Pancreas (tissue), 10 donors: ENCODE results near the gene KLHL35. TPM values are rescaled to one million over a fixed set of nuclear protein-coding genes. Genes with fewer than 3 reads are reported as not detected.
"Not testable (repeated sequence)": the region's sequence is repeated elsewhere in the genome, so short reads cannot be mapped to it uniquely, and the experiment has no call there.

Source experiments
- ATAC-seq, 4 donors: fragments of 200-7000 bp; cut with Tn5 transposase; one replicate each; pipeline versions ENCODE4 v1.8.0 to v1.9.1; 2020; ENCODE audit warnings: mild to moderate bottlenecking in 4 of 4, moderate library complexity in 4 of 4
- DNase-seq, 6 donors: peaks; one replicate each; pipeline ENCODE4 v3.0.0-alpha.2; 2020
- FAIRE-seq: peaks from 2 replicates; lab custom pipeline; 2012; peaks lifted over from hg19 to GRCh38; lab: Jason Lieb, UNC
- H3K27ac ChIP-seq, 4 donors: fragments of 200-600 bp; sonication (generic); 1 replicate in 3 of 4; 2 replicates in 1 of 4; pipeline versions ENCODE4 v1.5.0 to v1.8.0; 2020
- H3K27me3 ChIP-seq, 4 donors: fragments of 200-600 bp; one replicate each; pipeline ENCODE4 v1.8.0; 2021
- H3K36me3 ChIP-seq, 3 donors: fragments of 200-600 bp; sonication (generic) in 1 of 3; one replicate each; pipeline versions ENCODE4 v1.5.0 to v1.8.0; 2020 to 2021
- H3K4me1 ChIP-seq, 3 donors: fragments of 200-600 bp; one replicate each; pipeline ENCODE4 v1.8.0; 2021
- H3K4me3 ChIP-seq, 4 donors: fragments of 200-600 bp; sonication (generic) in 2 of 4; one replicate each; pipeline versions ENCODE4 v1.5.0 to v1.8.0; 2020 to 2021
- H3K9me3 ChIP-seq, 4 donors: fragments of 200-600 bp; one replicate each; pipeline ENCODE4 v1.8.0; 2021
- CTCF ChIP-seq, 4 donors: fragments of 200-600 bp; sonication (generic) in 3 of 4; IDR thresholded peaks; one replicate each; pipeline versions ENCODE4 v1.5.0 to v1.8.0; 2021; ENCODE audit warnings: antibody characterized with exemption in 4 of 4
- WGBS, 2 donors: extraction: QIAGEN DNeasy Blood & Tissue Kit; methylation state at CpG; one replicate each; pipeline ENCODE4 v1.1.7; 2013; 5-methylcytosine and 5-hydroxymethylcytosine counted together
- intact Hi-C, 3 donors: fragments of 100-400 bp; cut with DNase I; formaldehyde crosslinking; loops; one replicate each; pipeline versions ENCODE4 v1.11.1 to v1.14.2; 2022
- polyA plus RNA-seq, 2 donors: library from polyadenylated mRNA; stranded (reverse); fragments of 200-250 nt; gene quantifications; one replicate each; pipeline ENCODE4 v1.2.3, GENCODE V29; 2013
- total RNA-seq, 6 donors: library from RNA; stranded (reverse); fragmentation: NEBNext Ultra II Directional in 4 of 6; extraction: Animal tissue kit (Norgen Biotek cat#: 25700) in 4 of 6; gene quantifications; one replicate each; pipeline versions ENCODE4 v1.2.1 to v1.2.4, GENCODE V29; 2021 to 2023
- donor health status: healthy with polysubstance abuse.
- donor health status: DM: no; HTN: no; CAD: no; lungs with moderate emphysema.
- donor health status: DM: no; HTN: no; CAD: no.
- donor health status: control.
- donor health status: control.
- donor health status: Bipolar disorder and iron deficiency.
- donor health status: DM: yes; HTN: yes; CAD: no.
- donor health status: DM: no; HTN: no; CAD: no.
- donor health status: DM: no; HTN: no; CAD: no.
- donor health status: DM: yes; HTN: yes; CAD: no.

Gene KLHL35
- total and polyA plus RNA-seq, 8 donors: 0.97 to 3.1 (median 1.8) TPM

DNA sequence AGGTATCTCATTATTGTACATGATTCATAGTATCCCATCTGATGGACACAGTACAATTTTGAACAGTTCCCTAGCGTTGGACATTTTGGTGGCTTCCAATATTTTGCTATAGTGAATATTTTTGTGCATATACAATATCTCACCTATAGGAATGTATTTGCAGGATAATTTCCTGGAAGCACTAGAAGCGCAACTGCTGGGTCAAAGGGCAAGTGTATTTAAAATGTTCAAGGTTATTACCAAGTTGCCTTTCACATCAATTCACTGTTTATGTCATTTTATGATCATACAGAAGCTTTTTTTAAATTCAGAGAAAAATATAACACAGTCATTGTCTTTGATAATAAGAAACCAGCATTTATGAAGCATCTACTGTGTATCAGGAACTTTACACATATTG is 52.8 kb downstream of the KLHL35 start:
- Histone ChIP-seq H3K9me3 (no peaks in the 10 kb centered on the region), H3K27me3 (no peaks in the 10 kb centered on the region), H3K27ac (peak overlapping the region in 2 of 4 donors; percentile 9 to 12), H3K4me3 (no peak overlapping the region), H3K36me3 (no peaks in the 10 kb centered on the region), H3K4me1 (no peaks in the 10 kb centered on the region)
- intact Hi-C loops: loop anchor here in 2 of 3 donors (5.0 to 10.0 kb wide), 3 partner anchors 53 to 98 kb away; no protein-coding TSS in a partner anchor
- 79 to 85% methylated on average over 2 of the region's 2 CpGs for WGBS, 2 donors
- ATAC-seq (no peak), FAIRE-seq (no peak), DNase-seq (no peak)
- TF ChIP-seq CTCF (IDR thresholded peaks at IDR 0.05): no peak

DNA sequence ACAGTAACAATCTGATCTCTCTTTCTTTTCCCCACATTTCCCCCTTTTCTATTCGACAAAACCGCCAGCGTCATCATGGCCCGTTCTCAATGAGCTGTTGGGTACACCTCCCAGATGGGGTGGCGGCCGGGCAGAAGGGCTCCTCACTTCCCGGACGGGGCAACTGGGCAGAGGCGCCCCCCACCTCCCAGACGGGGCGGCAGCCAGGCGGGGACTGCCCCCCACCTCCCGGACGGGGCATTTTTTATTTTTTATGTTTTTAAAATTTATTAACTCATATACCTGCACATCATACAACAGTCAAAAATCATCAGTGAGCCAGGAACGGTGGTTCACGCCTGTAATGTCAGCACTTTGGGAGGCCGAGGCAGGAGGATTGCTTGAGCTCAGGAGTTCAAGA is 54.2 kb downstream of the KLHL35 start:
- ATAC-seq, H3K27me3 ChIP-seq, H3K4me3 ChIP-seq, intact Hi-C loops, H3K27ac ChIP-seq, H3K36me3 ChIP-seq, FAIRE-seq, H3K9me3 ChIP-seq, H3K4me1 ChIP-seq, DNase-seq: not testable (repeated sequence)
- WGBS, 2 donors: 87 to 90% methylated on average over 17 of the region's 17 CpGs

GRCh38 chr11:75376175-75376574 is 56.8 kb downstream of the KLHL35 start:
- ATAC-seq (no peak), FAIRE-seq (no peak), DNase-seq (no peak)
- Histone ChIP-seq H3K4me1 (peaks cover 0 to 5% (median 0%) of the 10 kb centered on the region in 3 donors), H3K9me3 (no peaks in the 10 kb centered on the region), H3K27ac (no peak overlapping the region), H3K27me3 (no peaks in the 10 kb centered on the region), H3K4me3 (no peak overlapping the region), H3K36me3 (no peaks in the 10 kb centered on the region)
- intact Hi-C loops: no loop called here
- no peak for TF ChIP-seq CTCF (IDR thresholded peaks at IDR 0.05)
- 87 to 96% methylated on average over 9 of the region's 9 CpGs for WGBS, 2 donors

GRCh38 chr11:75375626-75376025 is 57.4 kb downstream of the KLHL35 start:
- Histone ChIP-seq H3K27me3 (no peaks in the 10 kb centered on the region), H3K36me3 (no peaks in the 10 kb centered on the region), H3K9me3 (no peaks in the 10 kb centered on the region), H3K4me1 (peaks cover 0 to 5% (median 0%) of the 10 kb centered on the region in 3 donors), H3K27ac (no peak overlapping the region), H3K4me3 (no peak overlapping the region)
- intact Hi-C loops: no loop called here
- DNase-seq (no peak), ATAC-seq (no peak), FAIRE-seq (no peak)
- no peak for TF ChIP-seq CTCF (IDR thresholded peaks at IDR 0.05)
- 85 to 87% methylated on average over 8 of the region's 8 CpGs for WGBS, 2 donors

GRCh38 chr11:75374646-75375045 is 58.4 kb downstream of the KLHL35 start:
- Histone ChIP-seq H3K9me3 (no peaks in the 10 kb centered on the region), H3K36me3 (no peaks in the 10 kb centered on the region), H3K4me3 (no peak overlapping the region), H3K4me1 (peaks cover 0 to 5% (median 0%) of the 10 kb centered on the region in 3 donors), H3K27ac (no peak overlapping the region), H3K27me3 (no peaks in the 10 kb centered on the region)
- ATAC-seq (no peak), DNase-seq (no peak), FAIRE-seq (no peak)
- TF ChIP-seq CTCF (IDR thresholded peaks at IDR 0.05): no peak
- 78 to 87% methylated on average over 4 of the region's 4 CpGs for WGBS, 2 donors
- intact Hi-C loops: no loop called here
